HG03039 (cell line): ENCODE results near the gene TENT4A.

Experiments
- ATAC-seq: cut with Tn5 transposase; IDR thresholded peaks from one replicate; pipeline ENCODE4 v1.9.1; 2021; ENCODE audit warnings: mild to moderate bottlenecking, moderate library complexity; ENCODE audit not compliant: unreplicated experiment

The TENT4A gene

GRCh38 chr5:6790346-6790865 is 77.2 kb downstream of the TENT4A start:
- no peak for ATAC-seq

- no peak for ATAC-seq
These were observed 77.8 kb downstream of the TENT4A start for GRCh38 chr5:6791031-6791430.

GRCh38 chr5:6792376-6792775 is 79.1 kb downstream of the TENT4A start:
- no peak for ATAC-seq

GRCh38 chr5:6792911-6793471 is 79.8 kb downstream of the TENT4A start:
- no peak for ATAC-seq

GRCh38 chr5:6801236-6801635 is 88.0 kb downstream of the TENT4A start:
- no peak for ATAC-seq

- ATAC-seq: no peak
These were observed 90.8 kb downstream of the TENT4A start for GRCh38 chr5:6803981-6804550.

- no peak for ATAC-seq
These were observed 91.7 kb downstream of the TENT4A start for GRCh38 chr5:6804766-6805501.

- no peak for ATAC-seq
These were observed 92.6 kb downstream of the TENT4A start for GRCh38 chr5:6805841-6806240.
